22Rv1 (cell line): ENCODE data around the gene SLU7.

Experiments used
- H3K27ac ChIP-seq: fragments of 450-650 bp; 2 replicates; pipeline ENCODE4 v1.5.1; 2017
- ZFX ChIP-seq: fragments of 450-650 bp; IDR thresholded peaks from 2 replicates; pipeline ENCODE4 v1.6.1; 2017; ENCODE audit warnings: antibody characterized with exemption, borderline replicate concordance
- TF ChIP-seq, protein P1 (sequence below): fragments of 450-650 bp; IDR thresholded peaks from 2 replicates; pipeline ENCODE4 v1.5.1; 2017; ENCODE audit warnings: mild to moderate bottlenecking

The SLU7 gene

DNA sequence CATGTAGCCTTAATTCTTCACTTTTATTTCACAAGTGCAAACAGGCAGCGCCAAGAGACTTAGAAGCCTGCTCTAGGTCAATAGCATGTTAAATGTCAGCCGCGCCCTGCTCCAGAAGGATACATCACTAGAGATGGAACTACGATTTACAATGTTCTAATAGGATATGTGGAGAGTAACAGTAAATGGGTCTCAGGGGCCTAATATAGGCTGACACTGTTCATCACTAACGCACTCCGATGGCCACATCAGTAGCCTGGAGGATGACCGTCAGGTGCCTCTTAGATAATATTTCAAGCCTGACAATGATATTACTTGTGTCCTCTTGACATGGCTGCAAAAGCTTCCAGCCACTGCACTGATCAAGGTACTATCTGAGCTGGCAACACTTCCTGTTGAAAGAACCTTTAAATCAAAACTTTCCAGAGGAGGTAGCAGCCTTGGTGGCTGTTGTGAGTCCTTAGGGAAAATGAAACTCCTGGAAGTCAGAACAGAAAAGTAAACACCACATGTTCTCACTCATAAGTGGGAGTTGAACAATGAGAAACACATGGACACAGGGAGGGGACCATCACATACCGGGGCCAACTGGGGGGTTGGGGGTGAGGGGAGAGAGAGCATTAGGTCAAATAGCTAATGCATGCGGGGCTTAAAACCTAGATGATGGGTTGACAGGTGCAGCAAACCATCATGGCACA is 37.7 kb upstream of the SLU7 start:
- no peak overlapping the region for H3K27ac ChIP-seq
- TF ChIP-seq, protein P1, sequence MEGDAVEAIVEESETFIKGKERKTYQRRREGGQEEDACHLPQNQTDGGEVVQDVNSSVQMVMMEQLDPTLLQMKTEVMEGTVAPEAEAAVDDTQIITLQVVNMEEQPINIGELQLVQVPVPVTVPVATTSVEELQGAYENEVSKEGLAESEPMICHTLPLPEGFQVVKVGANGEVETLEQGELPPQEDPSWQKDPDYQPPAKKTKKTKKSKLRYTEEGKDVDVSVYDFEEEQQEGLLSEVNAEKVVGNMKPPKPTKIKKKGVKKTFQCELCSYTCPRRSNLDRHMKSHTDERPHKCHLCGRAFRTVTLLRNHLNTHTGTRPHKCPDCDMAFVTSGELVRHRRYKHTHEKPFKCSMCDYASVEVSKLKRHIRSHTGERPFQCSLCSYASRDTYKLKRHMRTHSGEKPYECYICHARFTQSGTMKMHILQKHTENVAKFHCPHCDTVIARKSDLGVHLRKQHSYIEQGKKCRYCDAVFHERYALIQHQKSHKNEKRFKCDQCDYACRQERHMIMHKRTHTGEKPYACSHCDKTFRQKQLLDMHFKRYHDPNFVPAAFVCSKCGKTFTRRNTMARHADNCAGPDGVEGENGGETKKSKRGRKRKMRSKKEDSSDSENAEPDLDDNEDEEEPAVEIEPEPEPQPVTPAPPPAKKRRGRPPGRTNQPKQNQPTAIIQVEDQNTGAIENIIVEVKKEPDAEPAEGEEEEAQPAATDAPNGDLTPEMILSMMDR, result no peak
- TF ChIP-seq ZFX, result no peak

DNA sequence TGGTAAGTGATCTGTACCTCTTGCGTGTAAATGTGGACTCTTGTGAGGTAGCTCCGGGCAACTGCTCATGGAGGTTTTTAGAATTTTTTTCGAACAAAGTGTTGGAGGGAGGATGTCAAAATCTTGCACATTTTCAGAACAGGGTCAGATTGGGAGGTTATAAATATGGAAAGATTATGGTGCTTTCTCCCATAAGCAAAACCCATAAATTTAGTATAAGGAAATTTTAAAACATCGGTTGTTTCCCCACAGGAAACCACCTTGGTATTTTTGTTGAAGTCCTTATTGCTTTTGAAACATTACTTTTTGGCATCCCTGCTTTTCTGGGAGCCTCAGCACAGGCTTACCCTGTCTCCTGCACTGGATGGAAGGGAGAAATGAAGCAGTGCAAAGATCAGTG is 36.7 kb upstream of the SLU7 start:
- TF ChIP-seq ZFX, result no peak
- TF ChIP-seq, protein P1, result no peak
- H3K27ac ChIP-seq, result no peak overlapping the region

DNA sequence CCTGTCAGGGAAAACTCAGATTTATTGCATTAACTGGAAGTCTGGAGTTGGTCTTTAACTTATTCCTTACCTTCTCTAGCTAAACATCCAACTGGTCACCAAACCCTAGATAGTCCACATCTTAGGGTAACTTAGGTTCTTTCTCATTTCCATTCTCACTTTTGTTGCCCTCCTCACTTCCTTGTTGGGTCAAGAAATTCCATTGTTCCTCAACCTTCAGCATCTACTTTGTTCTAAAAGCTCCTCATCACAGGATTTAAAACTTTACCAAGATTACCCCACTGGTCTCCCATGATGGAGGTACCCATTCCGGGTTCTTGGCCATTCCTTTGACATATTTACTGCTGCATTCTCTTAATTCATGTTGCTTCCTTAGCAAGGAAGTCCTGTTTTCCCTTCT is 34.9 kb upstream of the SLU7 start:
- no peak overlapping the region for H3K27ac ChIP-seq
- TF ChIP-seq ZFX, result no peak
- TF ChIP-seq, protein P1, result no peak

DNA sequence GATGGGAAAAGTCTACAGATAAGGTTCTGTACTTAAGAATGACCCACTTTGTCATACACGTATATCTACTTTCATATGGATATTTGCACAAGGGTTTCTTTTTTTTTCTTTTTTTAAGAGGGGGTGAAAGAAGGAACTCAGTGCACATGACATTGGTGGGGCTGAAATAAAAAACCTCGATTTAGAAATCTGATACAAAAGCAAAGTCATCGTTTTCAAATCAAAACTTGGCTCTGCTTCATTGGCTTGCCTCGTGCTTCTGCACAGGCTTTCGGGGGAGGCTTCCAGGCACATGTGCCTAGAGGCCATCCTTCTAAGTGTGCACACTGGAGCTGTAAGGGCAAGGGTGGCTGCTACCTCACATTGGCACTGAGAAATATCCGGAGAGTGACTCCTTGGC is 33.9 kb upstream of the SLU7 start:
- no peak overlapping the region for H3K27ac ChIP-seq
- no peak for TF ChIP-seq ZFX
- TF ChIP-seq, protein P1, result no peak

DNA sequence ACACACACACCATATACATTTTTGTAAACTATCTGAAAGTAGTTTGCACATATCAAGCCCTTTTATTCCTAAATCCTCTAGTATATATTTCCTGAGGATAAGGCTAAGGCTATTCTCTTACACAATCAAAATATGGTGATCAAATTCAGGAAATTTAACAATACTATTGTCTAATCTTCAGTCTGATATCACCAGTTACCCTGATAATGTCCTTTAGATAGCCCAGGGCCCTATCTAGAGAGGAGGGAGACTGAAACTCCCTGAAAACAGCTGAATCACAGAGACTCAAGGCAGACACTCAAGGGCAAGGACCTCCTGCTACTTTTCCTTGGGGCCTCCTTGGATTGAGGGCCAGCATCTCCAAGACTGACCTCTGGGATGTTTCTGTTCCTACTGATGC is 33.2 kb upstream of the SLU7 start:
- H3K27ac ChIP-seq, result no peak overlapping the region
- no peak for TF ChIP-seq ZFX
- TF ChIP-seq, protein P1, result no peak

DNA sequence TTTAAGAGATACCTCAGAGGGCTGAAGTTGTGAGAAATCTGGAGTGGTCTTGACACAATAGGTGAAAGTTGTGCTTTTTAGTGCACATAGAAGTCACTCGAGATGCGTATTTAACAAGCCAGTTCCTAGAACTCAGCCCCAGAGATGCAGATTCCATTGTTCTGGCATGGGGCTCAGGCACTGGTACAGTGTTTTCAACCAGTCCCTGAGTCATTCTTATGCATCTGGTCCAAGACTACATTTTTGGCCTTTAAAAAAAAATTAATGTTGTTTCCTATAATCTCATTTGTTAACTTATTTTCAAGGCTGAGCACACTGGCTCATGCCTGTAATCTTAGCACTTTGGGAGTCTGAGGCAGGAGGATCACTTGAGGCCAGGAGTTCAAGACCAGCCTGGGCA is 32.4 kb upstream of the SLU7 start:
- no peak overlapping the region for H3K27ac ChIP-seq
- TF ChIP-seq, protein P1, result no peak
- TF ChIP-seq ZFX, result no peak

DNA sequence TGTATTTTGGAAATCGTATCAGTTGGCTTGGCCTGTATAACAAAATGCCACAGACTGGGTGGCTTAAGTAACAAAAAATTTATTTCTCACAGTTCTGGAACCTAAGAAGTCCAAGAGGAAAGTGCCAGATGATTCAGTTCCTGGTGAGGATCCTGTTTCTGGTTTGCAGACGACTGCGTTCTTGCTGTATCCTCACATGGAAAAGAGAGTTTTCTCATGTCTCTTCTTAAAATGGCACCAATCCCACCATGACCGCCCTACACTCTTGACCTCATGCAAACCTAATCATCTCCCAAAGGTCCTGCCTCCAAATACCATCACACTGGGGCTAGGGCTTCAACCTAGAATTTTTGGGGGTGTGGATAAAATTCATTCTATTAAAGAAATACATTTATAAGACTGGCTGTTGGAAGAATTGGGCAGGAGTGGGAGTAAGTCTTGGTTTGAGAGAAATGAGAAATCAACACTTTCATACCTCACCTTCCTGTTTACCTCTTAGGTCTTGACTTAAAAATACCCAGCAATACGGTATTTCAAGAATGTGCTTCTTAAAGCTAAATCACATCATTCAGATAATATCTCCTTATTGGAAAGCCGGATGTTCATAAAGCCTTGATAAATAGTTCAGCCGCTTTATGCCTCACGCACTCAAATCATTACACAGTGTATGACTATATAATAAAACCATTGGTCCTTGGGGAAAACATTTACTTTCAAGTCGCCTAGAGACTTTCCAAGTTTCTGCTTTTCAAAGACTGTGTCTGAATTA is 31.5 kb upstream of the SLU7 start:
- TF ChIP-seq ZFX, result no peak
- TF ChIP-seq, protein P1, result no peak
- no peak overlapping the region for H3K27ac ChIP-seq
